ENCODE data around the gene TMEM87A.
"Not testable (repeated sequence)": the region's sequence is repeated elsewhere in the genome, so short reads cannot be mapped to it uniquely, and the experiment has no call there.

The TMEM87A gene, protein sequence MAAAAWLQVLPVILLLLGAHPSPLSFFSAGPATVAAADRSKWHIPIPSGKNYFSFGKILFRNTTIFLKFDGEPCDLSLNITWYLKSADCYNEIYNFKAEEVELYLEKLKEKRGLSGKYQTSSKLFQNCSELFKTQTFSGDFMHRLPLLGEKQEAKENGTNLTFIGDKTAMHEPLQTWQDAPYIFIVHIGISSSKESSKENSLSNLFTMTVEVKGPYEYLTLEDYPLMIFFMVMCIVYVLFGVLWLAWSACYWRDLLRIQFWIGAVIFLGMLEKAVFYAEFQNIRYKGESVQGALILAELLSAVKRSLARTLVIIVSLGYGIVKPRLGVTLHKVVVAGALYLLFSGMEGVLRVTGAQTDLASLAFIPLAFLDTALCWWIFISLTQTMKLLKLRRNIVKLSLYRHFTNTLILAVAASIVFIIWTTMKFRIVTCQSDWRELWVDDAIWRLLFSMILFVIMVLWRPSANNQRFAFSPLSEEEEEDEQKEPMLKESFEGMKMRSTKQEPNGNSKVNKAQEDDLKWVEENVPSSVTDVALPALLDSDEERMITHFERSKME

DNA sequence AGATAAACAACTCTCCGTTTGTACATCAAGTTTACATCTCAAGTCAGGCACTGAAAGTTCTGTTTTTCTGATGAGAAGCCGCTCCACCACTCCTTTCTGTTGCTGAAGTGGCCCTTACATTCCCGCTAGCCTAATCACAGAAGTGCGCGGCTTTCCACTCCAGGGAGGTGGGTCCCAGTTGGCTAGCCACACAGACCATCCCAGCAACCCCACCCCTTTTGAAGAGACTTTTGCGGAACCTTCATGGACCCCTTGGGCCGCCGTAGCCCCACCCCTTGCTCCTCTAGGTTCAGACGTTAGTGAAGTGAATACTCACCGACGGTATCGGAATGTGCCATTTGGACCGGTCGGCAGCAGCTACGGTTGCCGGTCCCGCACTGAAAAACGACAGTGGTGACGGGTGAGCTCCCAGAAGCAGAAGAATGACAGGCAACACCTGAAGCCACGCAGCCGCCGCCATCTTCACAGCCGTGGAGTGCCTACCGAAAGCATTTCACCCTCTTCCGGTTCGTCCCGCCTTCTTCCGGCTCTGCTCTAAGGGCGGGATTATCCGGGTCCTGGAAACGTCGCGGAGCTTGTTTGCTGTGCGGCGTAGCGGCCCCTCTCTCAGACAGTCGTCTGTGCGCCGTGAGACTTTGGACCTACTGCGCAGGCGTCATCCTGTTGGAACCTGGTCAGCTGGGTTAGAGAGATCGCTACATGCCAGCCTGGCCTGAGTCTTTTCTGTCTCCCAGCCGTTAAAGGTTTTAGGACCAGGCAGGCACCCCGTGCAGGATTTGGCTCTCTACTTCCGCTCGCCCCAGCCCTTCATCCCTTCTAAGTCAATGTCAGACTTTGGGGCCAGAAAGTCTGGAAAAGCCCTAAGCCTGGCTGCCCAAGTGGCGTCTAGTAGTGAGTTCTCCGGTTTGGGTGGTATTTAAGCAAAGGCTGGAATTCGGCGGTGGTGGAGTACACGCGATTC is at the start of gene TMEM87A, which contains the start of gene GANC:
TMEM87A (minus strand) TSS at position 495 of the 961 bp plus-strand sequence; CDS start at position 460, 35 bp downstream.
GANC (plus strand) TSS at position 263 of the 961 bp plus-strand sequence. CDS start 1,281 bp downstream, outside the sequence.
- peak; percentile 91 to 95 (median 93) for DNase-seq (ENCODE audit: low read depth in 3 of 3)

DNA sequence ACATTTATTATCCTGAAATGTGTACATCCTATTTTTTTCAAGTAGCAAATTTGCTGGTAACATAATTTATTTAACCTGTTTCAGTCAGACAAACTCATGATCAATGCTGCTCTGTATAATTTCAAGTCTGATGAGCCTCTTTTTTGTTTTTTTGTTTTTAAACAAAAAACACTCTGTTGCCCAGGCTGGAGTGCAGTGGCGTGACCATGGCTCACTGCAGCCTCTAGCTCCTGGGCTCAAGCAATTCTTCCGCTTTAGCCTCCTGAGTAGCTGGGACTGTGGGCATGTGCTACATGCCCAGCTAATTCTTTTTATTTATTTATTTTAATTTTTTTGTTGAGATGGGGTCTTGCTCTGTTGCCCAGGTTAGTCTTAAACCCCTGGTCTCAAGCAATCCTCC is 46.0 kb upstream of the TMEM87A start:
- no peak for DNase-seq (ENCODE audit: low read depth in 3 of 3)

DNA sequence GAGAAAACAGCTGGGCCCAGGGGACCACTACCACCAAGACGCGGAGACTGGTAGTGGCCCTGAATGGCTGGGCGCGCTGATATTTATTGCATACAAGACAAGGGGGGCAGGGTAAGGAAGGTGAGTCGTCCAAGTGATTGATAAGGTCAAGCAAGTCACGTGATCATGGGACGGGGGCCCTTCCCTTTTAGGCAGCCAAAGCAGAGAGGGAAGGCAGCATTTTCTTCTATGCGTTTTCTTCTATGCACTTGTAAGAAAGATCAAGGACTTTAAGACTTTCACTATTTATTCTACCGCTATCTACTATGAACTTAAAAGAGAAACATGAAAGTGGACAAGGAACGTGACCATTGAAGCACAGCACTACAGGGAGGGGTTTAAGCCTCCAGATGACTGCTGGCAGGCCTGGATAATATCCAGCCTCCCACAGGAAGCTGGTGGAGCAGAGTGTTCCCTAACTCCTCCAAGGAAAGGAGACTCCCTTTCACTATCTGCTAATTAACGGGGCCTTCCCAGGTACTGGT is 43.1 kb upstream of the TMEM87A start:
- not testable (repeated sequence) for DNase-seq (ENCODE audit: low read depth in 3 of 3)

DNA sequence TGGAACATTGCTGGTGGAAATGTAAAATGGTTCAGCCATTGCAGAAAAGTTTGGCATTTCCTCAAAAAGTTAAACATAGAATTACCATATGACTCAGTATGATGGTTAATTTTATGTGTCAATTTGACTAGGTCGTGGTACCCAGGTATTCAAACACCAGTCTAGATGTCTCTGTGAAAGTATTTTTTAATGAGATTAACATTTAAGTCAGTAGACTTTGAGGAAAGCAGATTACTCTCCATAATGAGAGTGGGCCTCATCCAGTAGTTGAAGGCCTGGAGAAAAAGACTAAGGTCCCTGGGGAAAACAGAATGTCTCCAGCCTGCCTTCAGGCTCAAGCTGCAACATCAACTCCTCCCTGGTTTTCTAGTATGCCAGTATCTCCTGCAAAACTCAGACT is 42.3 kb upstream of the TMEM87A start:
- no peak for DNase-seq (ENCODE audit: low read depth in 3 of 3)

DNA sequence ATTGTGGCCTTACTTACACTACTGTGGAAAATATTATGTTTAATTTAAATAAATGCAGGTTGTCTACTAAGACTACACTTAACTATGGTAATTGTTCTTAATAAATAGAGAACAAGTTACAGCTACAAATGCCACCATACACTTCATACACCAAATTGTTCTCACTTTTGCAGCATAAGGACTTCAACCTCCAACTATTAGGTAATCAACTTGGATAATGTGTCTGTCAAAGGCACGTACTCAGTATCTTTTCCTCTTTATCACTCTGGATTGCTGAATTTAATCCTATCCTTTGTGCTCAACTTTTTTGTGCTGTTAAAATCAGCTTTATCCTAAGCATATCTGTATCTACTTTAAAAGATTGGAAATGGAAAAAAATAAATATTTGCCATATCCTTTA is 41.6 kb upstream of the TMEM87A start:
- no peak for DNase-seq (ENCODE audit: low read depth in 3 of 3)

DNA sequence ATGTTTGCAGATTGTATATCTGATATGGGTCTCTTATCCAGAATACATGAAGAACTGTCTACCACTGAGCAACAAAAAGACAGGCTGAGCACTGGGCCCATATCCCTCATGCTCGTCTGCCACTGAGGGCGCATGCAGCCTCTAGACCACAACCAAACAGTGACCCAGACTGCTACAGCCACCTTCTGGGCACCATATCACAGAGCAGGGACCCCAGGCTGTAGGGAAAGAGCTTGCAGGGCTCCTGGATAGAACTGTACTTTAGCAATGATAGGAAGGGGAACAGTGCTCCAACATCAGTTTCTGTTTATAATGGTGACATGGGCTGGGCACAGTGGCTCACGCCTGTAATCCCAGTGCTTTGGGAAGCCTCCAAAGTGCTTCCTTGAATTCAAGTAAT is 40.2 kb upstream of the TMEM87A start:
- DNase-seq (ENCODE audit: low read depth in 3 of 3), result no peak

DNA sequence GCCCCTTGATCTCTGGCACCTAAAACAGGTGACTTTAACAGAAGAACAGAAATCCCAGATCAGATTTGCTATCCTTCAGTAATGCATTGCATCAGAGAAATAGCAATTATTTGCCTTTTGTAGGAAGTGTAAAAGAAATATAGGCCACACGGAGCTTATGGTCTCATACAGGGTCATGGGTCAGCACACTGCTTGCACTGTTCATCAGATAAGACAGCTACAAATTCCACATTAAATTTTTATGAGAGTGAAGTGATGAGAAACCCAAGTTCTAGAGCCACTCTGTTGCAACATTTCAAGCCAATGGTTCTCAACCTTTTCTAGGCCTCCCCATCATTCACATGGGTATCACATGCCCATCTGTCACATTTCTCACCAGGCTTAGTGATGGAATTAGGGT is 33.4 kb upstream of the TMEM87A start:
- no peak for DNase-seq (ENCODE audit: low read depth in 3 of 3)

DNA sequence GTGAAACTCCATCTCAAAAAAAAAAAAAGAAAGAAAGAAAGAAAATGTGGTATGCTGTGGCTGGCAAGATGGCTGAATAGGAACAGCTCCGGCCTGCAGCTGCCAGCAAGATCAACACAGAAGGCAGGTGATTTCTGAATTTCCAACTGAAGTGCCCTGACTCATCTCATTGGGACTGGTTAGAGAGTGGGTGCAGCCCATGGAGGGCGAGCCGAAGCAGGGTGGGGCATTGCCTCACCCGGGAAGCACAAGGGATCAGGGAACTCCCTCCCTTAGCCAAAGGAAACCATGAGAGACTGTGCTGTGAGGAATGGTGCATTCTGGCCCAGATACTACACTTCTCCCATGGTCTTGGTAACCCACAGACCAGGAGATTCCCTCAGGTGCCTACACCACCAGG is 27.8 kb upstream of the TMEM87A start:
- not testable (repeated sequence) for DNase-seq (ENCODE audit: low read depth in 3 of 3)

DNA sequence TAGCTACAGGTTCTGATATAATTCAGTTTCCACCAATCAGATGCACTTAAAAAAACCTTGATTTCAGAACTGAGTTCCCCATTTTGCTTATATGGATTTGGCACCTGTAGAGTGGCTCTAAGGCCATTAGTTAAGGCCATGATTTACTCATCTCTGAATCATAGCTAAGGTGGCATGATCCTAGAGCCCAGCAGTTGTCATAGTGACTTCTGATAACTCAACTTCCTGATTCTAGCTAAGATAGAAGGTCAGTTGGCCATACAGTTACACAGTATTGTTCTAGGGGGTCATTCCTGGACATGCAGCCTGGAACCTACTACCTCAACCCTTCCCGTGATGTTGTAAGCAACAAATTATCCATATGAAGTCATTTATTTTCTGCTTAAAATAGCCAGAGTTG is 15.9 kb upstream of the TMEM87A start:
- DNase-seq (ENCODE audit: low read depth in 3 of 3), result no peak

DNA sequence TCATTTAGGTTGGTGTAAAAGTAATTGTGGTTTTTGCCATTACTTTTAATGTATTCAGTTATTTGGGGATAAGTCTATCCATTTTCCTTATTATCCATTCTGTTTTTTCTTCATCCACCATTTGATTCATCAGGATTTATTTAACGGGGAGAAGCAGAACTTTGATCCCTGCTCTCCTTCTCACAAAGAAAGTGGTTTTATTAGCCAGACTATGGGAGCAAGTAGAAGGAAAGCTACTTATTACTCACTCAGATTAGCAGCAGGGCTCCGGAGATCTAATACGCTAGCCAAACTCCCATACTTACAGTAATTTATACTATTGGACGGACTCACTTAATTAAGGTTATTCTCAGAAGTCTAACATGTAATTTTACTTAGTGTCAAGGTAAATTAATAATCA is 14.7 kb upstream of the TMEM87A start:
- no peak for DNase-seq (ENCODE audit: low read depth in 3 of 3)

DNA sequence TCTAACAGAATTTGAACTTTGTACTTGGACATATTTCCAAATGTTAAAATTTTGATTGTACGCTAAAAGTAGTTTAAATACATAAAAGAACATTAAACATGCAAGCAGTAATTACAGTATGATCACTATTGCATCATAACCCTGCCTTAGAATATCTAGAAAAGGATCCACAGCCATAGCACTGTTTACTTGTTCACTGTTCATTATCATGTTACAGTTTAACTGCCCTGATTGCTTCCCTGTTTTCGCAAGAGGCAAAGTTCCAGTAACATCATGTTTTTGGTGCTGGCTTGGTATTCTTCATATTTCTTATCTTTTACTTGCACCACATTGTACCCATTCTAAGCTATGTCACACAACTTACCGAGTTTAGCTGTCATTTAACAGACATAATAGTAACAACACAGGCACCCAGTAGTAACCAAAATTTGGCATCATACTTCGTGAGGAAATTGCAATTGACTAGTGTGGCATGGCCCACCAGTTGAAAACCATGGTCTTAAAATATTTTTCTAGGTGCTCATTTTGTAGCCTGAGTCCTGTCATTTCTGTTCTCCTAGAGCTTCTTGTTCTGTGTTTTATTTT is 13.3 kb upstream of the TMEM87A start:
- DNase-seq (ENCODE audit: low read depth in 3 of 3), result no peak

DNA sequence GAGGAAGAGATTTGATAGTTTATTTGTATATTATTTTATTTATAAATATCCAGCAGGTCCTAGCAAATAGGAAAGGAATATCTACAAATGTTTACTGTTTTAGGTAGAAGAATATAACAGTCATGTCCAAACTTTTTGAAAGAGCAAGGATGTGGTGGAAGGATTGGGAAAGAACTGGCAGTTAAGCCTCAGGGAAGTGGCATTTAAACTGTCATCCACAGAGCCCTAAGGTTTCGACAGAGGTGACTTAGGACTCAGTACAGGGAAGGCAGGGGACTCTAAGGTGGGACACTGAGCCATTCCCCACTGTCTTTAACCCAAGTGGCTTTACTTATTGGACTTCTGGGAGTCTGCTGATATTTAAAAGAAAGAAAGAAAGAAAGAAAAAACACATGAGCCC is 11.8 kb upstream of the TMEM87A start:
- no peak for DNase-seq (ENCODE audit: low read depth in 3 of 3)

DNA sequence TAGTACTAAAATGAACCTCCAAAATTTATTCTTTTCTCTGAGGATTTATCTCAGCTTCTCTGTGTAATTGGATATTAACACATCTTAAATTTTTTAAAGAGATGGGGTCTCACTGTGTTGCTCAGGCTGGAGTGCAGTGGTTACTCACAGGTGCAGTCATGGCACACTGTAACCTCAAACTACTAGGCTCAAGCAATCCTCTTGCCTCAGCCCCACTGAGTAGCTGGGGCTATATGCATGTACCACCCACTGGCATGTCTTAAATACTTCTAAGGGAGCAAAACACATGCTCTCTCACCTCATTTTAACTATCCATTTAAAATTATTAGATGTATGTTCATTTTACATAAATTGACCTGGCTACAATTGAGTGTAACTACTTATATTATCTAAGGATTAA is 11.3 kb upstream of the TMEM87A start:
- no peak for DNase-seq (ENCODE audit: low read depth in 3 of 3)

DNA sequence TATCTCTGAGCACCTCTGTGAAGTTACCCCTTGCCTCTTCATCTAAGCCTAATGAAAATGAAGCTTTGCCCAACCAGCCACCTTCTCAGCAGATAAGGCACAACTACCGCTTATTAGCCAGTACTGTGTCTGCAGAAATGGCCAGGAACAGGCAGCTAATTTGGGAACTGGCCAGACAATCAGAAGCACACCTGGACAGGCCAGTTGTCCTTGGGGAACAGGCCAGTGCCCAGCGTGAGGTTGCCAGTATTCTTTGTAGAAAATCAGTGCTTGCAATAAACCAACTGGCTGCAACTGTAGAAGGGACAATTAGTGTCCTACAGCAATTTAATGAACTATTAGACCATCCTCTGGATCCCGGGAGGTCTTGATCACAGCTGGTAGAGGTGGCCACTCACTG is 10.4 kb upstream of the TMEM87A start:
- no peak for DNase-seq (ENCODE audit: low read depth in 3 of 3)

DNA sequence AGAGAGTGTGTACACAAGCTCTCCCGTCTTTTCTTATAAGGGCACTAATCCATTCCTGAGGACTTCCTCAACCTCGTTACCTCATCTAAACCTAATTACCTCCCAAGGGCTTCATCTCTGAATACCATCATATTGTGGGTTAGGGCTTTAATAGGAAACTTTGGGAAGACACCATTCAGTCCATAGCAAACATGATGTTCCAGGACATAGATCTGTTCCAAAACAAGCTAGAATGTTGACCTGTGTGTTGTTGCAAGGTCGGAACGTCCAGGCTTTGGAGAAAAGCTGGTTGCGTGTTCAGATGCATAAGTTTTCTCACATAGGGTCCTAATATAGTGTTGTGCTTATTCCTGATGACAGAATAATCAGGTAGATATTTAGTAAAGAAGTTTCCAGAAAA is 9.7 kb upstream of the TMEM87A start:
- no peak for DNase-seq (ENCODE audit: low read depth in 3 of 3)

DNA sequence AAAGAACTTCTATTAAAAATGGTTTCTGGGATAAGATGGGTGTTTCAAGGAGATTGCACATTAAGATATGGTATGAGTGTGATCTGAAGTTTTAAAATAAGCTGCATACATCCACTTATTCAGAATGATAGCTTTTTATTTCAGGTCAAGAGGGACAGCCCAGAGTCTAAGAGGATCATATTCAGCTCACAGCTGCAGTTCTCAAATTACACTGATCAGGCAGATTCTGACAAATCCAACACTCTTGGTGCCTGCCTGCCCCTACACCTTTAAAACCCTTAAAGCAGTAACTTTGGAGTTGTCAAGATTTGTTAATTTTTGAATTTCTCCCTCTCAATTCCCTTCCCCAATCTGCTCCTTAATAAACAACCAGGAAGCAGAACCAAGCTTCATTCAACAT is 9.1 kb upstream of the TMEM87A start:
- DNase-seq (ENCODE audit: low read depth in 3 of 3), result no peak

DNA sequence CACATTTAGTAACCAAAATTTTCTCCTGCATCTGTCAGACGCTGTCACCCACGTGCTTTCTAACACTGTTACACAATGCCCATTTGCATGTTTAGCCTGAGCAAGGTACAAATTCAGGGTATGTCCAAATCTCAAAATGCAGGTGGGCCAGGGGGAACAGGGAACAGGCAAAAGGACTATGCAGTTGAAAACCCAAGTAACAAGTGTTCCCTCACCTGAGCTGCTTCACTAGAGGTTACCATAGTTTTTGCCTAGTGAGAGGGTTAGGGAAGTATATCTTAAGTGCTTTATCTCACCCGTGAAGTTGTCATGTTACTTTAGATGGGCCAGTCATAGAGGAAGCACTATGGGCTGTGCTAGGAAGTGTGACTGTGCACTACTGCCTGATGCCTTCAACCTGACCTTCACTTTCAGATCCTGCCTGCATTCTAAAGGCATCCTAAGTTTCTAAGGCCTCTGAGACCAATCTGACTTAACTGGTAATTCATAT is 6.0 kb upstream of the TMEM87A start:
- DNase-seq (ENCODE audit: low read depth in 3 of 3), result no peak

DNA sequence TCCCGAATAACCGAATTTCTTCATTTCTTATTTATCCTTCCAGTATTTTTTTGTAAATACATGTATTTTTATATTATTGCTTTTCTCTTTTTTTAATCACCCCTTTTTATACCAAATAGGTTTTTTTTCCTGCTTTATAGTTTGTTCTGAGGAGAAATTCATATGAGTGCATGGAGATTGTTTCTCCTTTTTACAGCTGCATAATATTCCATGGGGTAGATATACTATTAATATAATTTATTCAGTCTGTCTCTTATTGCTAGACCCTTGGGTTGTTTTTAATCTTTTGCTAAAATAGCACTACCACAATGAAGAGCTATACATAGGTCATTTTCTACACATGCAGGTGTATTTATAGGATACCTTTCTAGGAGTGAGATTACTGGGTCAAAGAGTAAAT is 3.5 kb upstream of the TMEM87A start:
- DNase-seq (ENCODE audit: low read depth in 3 of 3), result no peak

DNA sequence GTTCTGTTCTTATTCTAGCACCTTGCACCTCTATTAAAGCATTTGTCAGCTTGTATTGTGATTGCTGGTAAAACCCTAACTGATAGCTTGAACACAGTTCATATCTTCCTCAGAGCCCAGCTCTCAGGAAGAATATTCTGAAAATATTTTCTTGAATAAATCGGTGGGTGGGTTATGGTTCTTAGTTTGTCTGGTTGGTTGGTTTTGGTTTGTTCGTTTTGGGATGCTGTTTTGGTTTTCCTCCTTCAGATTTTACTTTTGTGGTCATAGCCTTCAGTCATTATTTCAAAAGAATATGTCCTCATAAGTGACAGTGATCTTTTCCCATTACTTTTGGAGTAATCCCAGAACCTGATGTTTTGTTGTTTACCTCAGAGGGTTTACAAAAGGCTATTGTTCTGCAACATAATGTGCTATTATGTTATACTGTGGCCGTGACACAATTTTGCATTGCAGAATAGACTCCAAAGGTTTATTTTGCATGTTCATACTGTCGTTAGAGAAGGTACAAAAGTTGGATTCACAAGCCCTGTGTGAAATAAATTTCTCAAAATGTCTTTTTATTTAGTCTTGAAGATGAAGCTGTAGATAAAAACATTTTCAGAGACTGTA is 2.7 kb upstream of the TMEM87A start:
- no peak for DNase-seq (ENCODE audit: low read depth in 3 of 3)

DNA sequence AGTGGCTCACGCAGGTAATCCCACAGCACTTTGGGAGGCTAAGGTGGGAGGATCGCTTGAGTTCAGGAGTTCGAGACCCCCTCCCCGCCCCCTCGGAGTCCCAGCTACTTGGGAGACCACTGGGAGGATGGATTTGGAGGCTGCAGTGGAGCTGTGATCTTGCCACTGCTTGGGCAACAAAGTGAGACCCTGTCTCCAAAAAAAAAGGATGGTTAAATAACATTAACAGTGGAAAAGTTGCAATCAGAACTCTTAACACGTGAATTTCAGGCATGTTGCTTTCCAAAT is 1.4 kb upstream of the TMEM87A start:
- DNase-seq (ENCODE audit: low read depth in 3 of 3), result no peak
